ENCODE results near the gene SH3BGRL2. TPM values are rescaled to one million over a fixed set of nuclear protein-coding genes. Genes with fewer than 3 reads are reported as not detected.

The SH3BGRL2 gene
- total RNA-seq, 1 experiment from 2014 or later: 5.2 TPM

GRCh38 chr6:79584332-79584731 is 46.8 kb upstream of the SH3BGRL2 start:
- Histone ChIP-seq H3K4me2 (ENCODE audit: low read length) (no peak overlapping the region), H3K9me3 (ENCODE audit: control insufficient read depth in 1 of 2, insufficient read depth in 1 of 2, low read depth in 1 of 2, low read length in 2 of 2) (no peaks in the 10 kb centered on the region), H3K79me2 (ENCODE audit: insufficient read depth, low read length) (no peaks in the 10 kb centered on the region), H2AFZ (ENCODE audit: low read depth, low read length, poor library complexity, severe bottlenecking) (no peak overlapping the region), H3K36me3 (ENCODE audit: control insufficient read depth in 1 of 2, insufficient read depth in 2 of 2, low read length in 2 of 2) (no peaks in the 10 kb centered on the region), H3K9me2 (ENCODE audit: insufficient read depth) (no peaks in the 10 kb centered on the region), H3K9ac (ENCODE audit: low read length) (no peak overlapping the region), H3K4me1 (ENCODE audit: control insufficient read depth in 1 of 2, insufficient read depth in 2 of 2, low read length in 2 of 2) (no peaks in the 10 kb centered on the region), H3K27me3 (ENCODE audit: insufficient read depth, low read length) (no peaks in the 10 kb centered on the region), H3K27ac (ENCODE audit: low read depth, low read length) (no peak overlapping the region), H4K20me1 (ENCODE audit: insufficient read depth) (no peaks in the 10 kb centered on the region), H3K4me3 (replicated peaks in 1 of 2; ENCODE audit: low read depth in 1 of 2, low read length in 2 of 2) (no peak overlapping the region)
- ATAC-seq (0 out of 2 replicates have a peak, but pooled peaks have one; percentile 40), DNase-seq (ENCODE audit: low read depth, low spot score) (no peak)
- TF ChIP-seq CTCF (IDR thresholded peaks at IDR 0.05 in 2 of 3, conservative IDR thresholded peaks at IDR 0.05 in 1 of 3; ENCODE audit: borderline replicate concordance in 1 of 3, insufficient read depth in 1 of 3, low read depth in 2 of 3, low read length in 2 of 3) (0 out of 6 replicates have a peak, but pooled peaks of 1 of the 3 experiments have one; percentile 11), CEBPB (IDR thresholded peaks at IDR 0.05; ENCODE audit: low read depth) (no peak)
- POLR2A ChIA-PET: no interaction called here
- CTCF ChIA-PET: no interaction called here
- BruUV-seq (replicated peaks): no TSS peak
- RAD21 ChIA-PET (ENCODE audit: low non-redundant PET in 1 of 2, low total read pairs in 2 of 2, uncharacterized antibody in 2 of 2, unreplicated experiment in 2 of 2): no interaction called here
- intact Hi-C loops (cut with micrococcal nuclease): no loop called here

- ChIA-PET CTCF (no interaction called here), RAD21 (ENCODE audit: low non-redundant PET in 1 of 2, low total read pairs in 2 of 2, uncharacterized antibody in 2 of 2, unreplicated experiment in 2 of 2) (no interaction called here), POLR2A (no interaction called here)
- ATAC-seq (peak; percentile 100), DNase-seq (ENCODE audit: low read depth, low spot score) (peak; percentile 50)
- Histone ChIP-seq H3K79me2 (ENCODE audit: insufficient read depth, low read length) (no peaks in the 10 kb centered on the region), H3K27ac (ENCODE audit: low read depth, low read length) (no peak overlapping the region), H3K36me3 (ENCODE audit: control insufficient read depth in 1 of 2, insufficient read depth in 2 of 2, low read length in 2 of 2) (no peaks in the 10 kb centered on the region), H3K9me2 (ENCODE audit: insufficient read depth) (no peaks in the 10 kb centered on the region), H4K20me1 (ENCODE audit: insufficient read depth) (no peaks in the 10 kb centered on the region), H3K27me3 (ENCODE audit: insufficient read depth, low read length) (no peaks in the 10 kb centered on the region), H3K4me2 (ENCODE audit: low read length) (no peak overlapping the region), H3K4me1 (ENCODE audit: control insufficient read depth in 1 of 2, insufficient read depth in 2 of 2, low read length in 2 of 2) (no peaks in the 10 kb centered on the region), H3K4me3 (replicated peaks in 1 of 2; ENCODE audit: low read depth in 1 of 2, low read length in 2 of 2) (no peak overlapping the region), H2AFZ (ENCODE audit: low read depth, low read length, poor library complexity, severe bottlenecking) (peak overlapping the region; percentile 29), H3K9ac (ENCODE audit: low read length) (no peak overlapping the region), H3K9me3 (ENCODE audit: control insufficient read depth in 1 of 2, insufficient read depth in 1 of 2, low read depth in 1 of 2, low read length in 2 of 2) (no peaks in the 10 kb centered on the region)
- TF ChIP-seq SP1 (IDR thresholded peaks at IDR 0.05; ENCODE audit: low read depth) (no peak), POLR2A (IDR thresholded peaks at IDR 0.05; ENCODE audit: borderline replicate concordance, extremely low read depth, insufficient read depth, insufficient read length) (no peak), SRF (IDR thresholded peaks at IDR 0.05; ENCODE audit: low read depth) (peak; percentile 56; the same call in 1 of the 2 replicates), CTCF (IDR thresholded peaks at IDR 0.05 in 2 of 3, conservative IDR thresholded peaks at IDR 0.05 in 1 of 3; ENCODE audit: borderline replicate concordance in 1 of 3, insufficient read depth in 1 of 3, low read depth in 2 of 3, low read length in 2 of 3) (peak in 2 of 3 experiments; percentile 69 to 70; a peak in 4 of 6 replicates), EZH2 (IDR thresholded peaks at IDR 0.05) (no peak), TCF7L2 (IDR thresholded peaks at IDR 0.05; ENCODE audit: borderline replicate concordance, extremely low read depth, insufficient read depth, insufficient read length) (no peak)
- no TSS peak for BruUV-seq (replicated peaks)
- intact Hi-C loops (cut with micrococcal nuclease): no loop called here
Measured at GRCh38 chr6:79586548-79586947, 44.6 kb upstream of the SH3BGRL2 start.

Measured in HCT116 (cell line).